Measurements from ENCODE around the gene RERE.
A peak's percentile ranks its signal among the peaks of the same experiment; 100 is the strongest.

RERE gene

DNA sequence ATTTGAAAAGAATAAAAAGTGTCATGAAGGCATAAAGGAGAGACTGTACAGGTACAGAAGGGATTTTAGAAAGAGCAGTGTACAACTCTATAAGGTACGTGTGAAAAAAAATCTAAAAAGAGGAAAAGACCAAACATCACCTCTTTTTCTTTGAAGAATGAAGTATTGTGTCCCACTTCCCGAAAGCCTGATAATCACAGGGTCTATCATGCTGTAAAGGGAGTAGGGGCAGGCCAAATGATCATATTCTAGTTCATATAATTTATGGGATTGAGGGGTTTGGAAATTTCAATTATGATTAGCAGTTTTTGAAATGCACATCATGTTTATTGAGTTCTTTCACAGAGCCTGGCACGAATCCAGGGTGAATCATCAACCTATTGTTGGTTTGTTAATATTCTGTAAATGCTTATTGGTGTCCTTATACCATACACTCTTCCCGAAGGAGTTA, 910 bp upstream of the RERE start:
- peak overlapping the region; percentile 97 for H3K27ac ChIP-seq (ENCODE audit: extremely low read depth, low read depth, low read length)
- ChIA-PET POLR2A (no interaction called here), CTCF (no interaction called here)
- TF ChIP-seq ZNF423 (tag by site-specific recombination; IDR thresholded peaks at IDR 0.05) (no peak), GFI1B (tag by site-specific recombination; IDR thresholded peaks at IDR 0.05) (peak; percentile 5; the same call in 1 of the 2 replicates), ZNF239 (tag by site-specific recombination; IDR thresholded peaks at IDR 0.05) (no peak), ZNF544 (tag by site-specific recombination; IDR thresholded peaks at IDR 0.05) (no peak), ZXDB (tag by site-specific recombination; IDR thresholded peaks at IDR 0.05) (0 out of 2 replicates have a peak, but pooled peaks have one; percentile 11), ZEB2 (tag by site-specific recombination; IDR thresholded peaks at IDR 0.05) (peak; percentile 49; the same call in 1 of the 2 replicates), GLI2 (tag by site-specific recombination; IDR thresholded peaks at IDR 0.05; ENCODE audit: borderline replicate concordance, low read depth) (no peak), ZNF560 (tag by site-specific recombination; IDR thresholded peaks at IDR 0.05; ENCODE audit: borderline replicate concordance) (no peak), ZNF510 (tag by site-specific recombination; IDR thresholded peaks at IDR 0.05; ENCODE audit: insufficient replicate concordance) (no peak), ZBTB17 (tag by site-specific recombination; IDR thresholded peaks at IDR 0.05) (0 out of 2 replicates have a peak, but pooled peaks have one; percentile 16), ZNF335 (tag by site-specific recombination; conservative IDR thresholded peaks at IDR 0.05) (peak; percentile 76), ZNF366 (tag by site-specific recombination; conservative IDR thresholded peaks at IDR 0.05) (peak; percentile 85), ZNF473 (tag by site-specific recombination; IDR thresholded peaks at IDR 0.05) (no peak), ZNF391 (tag by site-specific recombination; IDR thresholded peaks at IDR 0.05; ENCODE audit: borderline replicate concordance, low read depth) (no peak), ZNF677 (tag by site-specific recombination; IDR thresholded peaks at IDR 0.05) (peak; percentile 97), FEZF1 (tag by site-specific recombination; IDR thresholded peaks at IDR 0.05) (peak; percentile 67), ZNF785 (tag by site-specific recombination; IDR thresholded peaks at IDR 0.05) (no peak), SP7 (tag by site-specific recombination; IDR thresholded peaks at IDR 0.05) (peak; percentile 97)
- TF ChIP-seq, protein P1, sequence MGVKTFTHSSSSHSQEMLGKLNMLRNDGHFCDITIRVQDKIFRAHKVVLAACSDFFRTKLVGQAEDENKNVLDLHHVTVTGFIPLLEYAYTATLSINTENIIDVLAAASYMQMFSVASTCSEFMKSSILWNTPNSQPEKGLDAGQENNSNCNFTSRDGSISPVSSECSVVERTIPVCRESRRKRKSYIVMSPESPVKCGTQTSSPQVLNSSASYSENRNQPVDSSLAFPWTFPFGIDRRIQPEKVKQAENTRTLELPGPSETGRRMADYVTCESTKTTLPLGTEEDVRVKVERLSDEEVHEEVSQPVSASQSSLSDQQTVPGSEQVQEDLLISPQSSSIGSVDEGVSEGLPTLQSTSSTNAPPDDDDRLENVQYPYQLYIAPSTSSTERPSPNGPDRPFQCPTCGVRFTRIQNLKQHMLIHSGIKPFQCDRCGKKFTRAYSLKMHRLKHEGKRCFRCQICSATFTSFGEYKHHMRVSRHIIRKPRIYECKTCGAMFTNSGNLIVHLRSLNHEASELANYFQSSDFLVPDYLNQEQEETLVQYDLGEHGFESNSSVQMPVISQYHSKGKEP (tag by site-specific recombination; IDR thresholded peaks at IDR 0.05): no peak
- TF ChIP-seq, protein P2, sequence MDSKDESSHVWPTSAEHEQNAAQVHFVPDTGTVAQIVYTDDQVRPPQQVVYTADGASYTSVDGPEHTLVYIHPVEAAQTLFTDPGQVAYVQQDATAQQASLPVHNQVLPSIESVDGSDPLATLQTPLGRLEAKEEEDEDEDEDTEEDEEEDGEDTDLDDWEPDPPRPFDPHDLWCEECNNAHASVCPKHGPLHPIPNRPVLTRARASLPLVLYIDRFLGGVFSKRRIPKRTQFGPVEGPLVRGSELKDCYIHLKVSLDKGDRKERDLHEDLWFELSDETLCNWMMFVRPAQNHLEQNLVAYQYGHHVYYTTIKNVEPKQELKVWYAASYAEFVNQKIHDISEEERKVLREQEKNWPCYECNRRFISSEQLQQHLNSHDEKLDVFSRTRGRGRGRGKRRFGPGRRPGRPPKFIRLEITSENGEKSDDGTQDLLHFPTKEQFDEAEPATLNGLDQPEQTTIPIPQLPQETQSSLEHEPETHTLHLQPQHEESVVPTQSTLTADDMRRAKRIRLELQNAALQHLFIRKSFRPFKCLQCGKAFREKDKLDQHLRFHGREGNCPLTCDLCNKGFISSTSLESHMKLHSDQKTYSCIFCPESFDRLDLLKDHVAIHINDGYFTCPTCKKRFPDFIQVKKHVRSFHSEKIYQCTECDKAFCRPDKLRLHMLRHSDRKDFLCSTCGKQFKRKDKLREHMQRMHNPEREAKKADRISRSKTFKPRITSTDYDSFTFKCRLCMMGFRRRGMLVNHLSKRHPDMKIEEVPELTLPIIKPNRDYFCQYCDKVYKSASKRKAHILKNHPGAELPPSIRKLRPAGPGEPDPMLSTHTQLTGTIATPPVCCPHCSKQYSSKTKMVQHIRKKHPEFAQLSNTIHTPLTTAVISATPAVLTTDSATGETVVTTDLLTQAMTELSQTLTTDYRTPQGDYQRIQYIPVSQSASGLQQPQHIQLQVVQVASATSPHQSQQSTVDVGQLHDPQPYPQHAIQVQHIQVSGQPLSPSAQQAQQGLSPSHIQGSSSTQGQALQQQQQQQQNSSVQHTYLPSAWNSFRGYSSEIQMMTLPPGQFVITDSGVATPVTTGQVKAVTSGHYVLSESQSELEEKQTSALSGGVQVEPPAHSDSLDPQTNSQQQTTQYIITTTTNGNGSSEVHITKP (tag by site-specific recombination; IDR thresholded peaks at IDR 0.05): peak; percentile 63
- TF ChIP-seq, protein P3, sequence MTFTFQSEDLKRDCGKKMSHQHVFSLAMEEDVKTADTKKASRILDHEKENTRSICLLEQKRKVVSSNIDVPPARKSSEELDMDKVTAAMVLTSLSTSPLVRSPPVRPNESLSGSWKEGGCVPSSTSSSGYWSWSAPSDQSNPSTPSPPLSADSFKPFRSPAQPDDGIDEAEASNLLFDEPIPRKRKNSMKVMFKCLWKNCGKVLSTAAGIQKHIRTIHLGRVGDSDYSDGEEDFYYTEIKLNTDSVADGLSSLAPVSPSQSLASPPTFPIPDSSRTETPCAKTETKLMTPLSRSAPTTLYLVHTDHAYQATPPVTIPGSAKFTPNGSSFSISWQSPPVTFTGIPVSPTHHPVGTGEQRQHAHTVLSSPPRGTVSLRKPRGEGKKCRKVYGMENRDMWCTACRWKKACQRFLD (tag by site-specific recombination; IDR thresholded peaks at IDR 0.05): no peak
- TF ChIP-seq, protein P4, sequence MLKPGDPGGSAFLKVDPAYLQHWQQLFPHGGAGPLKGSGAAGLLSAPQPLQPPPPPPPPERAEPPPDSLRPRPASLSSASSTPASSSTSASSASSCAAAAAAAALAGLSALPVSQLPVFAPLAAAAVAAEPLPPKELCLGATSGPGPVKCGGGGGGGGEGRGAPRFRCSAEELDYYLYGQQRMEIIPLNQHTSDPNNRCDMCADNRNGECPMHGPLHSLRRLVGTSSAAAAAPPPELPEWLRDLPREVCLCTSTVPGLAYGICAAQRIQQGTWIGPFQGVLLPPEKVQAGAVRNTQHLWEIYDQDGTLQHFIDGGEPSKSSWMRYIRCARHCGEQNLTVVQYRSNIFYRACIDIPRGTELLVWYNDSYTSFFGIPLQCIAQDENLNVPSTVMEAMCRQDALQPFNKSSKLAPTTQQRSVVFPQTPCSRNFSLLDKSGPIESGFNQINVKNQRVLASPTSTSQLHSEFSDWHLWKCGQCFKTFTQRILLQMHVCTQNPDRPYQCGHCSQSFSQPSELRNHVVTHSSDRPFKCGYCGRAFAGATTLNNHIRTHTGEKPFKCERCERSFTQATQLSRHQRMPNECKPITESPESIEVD (tag by site-specific recombination; IDR thresholded peaks at IDR 0.05): peak; percentile 86
- TF ChIP-seq, protein P5, sequence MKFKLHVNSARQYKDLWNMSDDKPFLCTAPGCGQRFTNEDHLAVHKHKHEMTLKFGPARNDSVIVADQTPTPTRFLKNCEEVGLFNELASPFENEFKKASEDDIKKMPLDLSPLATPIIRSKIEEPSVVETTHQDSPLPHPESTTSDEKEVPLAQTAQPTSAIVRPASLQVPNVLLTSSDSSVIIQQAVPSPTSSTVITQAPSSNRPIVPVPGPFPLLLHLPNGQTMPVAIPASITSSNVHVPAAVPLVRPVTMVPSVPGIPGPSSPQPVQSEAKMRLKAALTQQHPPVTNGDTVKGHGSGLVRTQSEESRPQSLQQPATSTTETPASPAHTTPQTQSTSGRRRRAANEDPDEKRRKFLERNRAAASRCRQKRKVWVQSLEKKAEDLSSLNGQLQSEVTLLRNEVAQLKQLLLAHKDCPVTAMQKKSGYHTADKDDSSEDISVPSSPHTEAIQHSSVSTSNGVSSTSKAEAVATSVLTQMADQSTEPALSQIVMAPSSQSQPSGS (tag by site-specific recombination; IDR thresholded peaks at IDR 0.05; ENCODE audit: low read depth): no peak
- H3K4me3 ChIP-seq (ENCODE audit: low read depth, low read length): peak overlapping the region; percentile 50
- no peaks in the 10 kb centered on the region for H3K9me3 ChIP-seq (ENCODE audit: control insufficient read depth, insufficient read depth, low read depth, low read length)
- peaks cover 20% of the 10 kb centered on the region for H3K4me1 ChIP-seq (ENCODE audit: control insufficient read depth, insufficient read depth, low read length)
- H3K36me3 ChIP-seq (ENCODE audit: control insufficient read depth in 2 of 2, insufficient read depth in 1 of 2, low read length in 2 of 2): no peaks in the 10 kb centered on the region

Data from HEK293 (cell line).